Stimulated activated CD4-positive, alpha-beta T cell treated with anti-CD3 and anti-CD28 coated beads, TNF-alpha, amount 100 ng/mL, for 24 hours (primary cell): Measurements from ENCODE around the gene LPCAT3.

Experiments
- DNase-seq, 3 experiments: peaks; one replicate each; pipeline ENCODE4 v3.0.0-alpha.2; 2020; ENCODE audit warnings: low read depth in 3 of 3

LPCAT3 gene

GRCh38 chr12:6963791-6964413 is 54.4 kb downstream of the LPCAT3 start:
- no peak for DNase-seq

- no peak for DNase-seq
Measured at GRCh38 chr12:6963016-6963731, 55.1 kb downstream of the LPCAT3 start.

GRCh38 chr12:6962285-6963015 is 55.8 kb downstream of the LPCAT3 start:
- no peak for DNase-seq

- peak in 1 of 3 experiments; percentile 68 for DNase-seq
Measured at GRCh38 chr12:6961695-6962284, 56.5 kb downstream of the LPCAT3 start.

GRCh38 chr12:6961278-6961694 is 57.0 kb downstream of the LPCAT3 start:
- DNase-seq = peak; percentile 89 to 95 (median 89)

GRCh38 chr12:6960593-6961277 is 57.5 kb downstream of the LPCAT3 start:
- DNase-seq = no peak

GRCh38 chr12:6959805-6960592 is 58.3 kb downstream of the LPCAT3 start:
- no peak for DNase-seq

GRCh38 chr12:6959058-6959804 is 59.0 kb downstream of the LPCAT3 start:
- DNase-seq = peak in 1 of 3 experiments; percentile 60

GRCh38 chr12:6958609-6959057 is 59.6 kb downstream of the LPCAT3 start:
- no peak for DNase-seq

GRCh38 chr12:6957741-6958608 is 60.3 kb downstream of the LPCAT3 start:
- no peak for DNase-seq

- no peak for DNase-seq
Measured at GRCh38 chr12:6957151-6957701, 61.0 kb downstream of the LPCAT3 start.

- DNase-seq = no peak
Measured at GRCh38 chr12:6956021-6956727, 62.1 kb downstream of the LPCAT3 start.

GRCh38 chr12:6955108-6956020 is 62.9 kb downstream of the LPCAT3 start:
- DNase-seq = no peak

- DNase-seq = no peak
Measured at GRCh38 chr12:6954316-6955107, 63.8 kb downstream of the LPCAT3 start.

GRCh38 chr12:6953442-6954315 is 64.6 kb downstream of the LPCAT3 start:
- DNase-seq = peak; percentile 70 to 86 (median 72)
